Measurements from ENCODE around the gene ABCB11.

Gene ABCB11

DNA sequence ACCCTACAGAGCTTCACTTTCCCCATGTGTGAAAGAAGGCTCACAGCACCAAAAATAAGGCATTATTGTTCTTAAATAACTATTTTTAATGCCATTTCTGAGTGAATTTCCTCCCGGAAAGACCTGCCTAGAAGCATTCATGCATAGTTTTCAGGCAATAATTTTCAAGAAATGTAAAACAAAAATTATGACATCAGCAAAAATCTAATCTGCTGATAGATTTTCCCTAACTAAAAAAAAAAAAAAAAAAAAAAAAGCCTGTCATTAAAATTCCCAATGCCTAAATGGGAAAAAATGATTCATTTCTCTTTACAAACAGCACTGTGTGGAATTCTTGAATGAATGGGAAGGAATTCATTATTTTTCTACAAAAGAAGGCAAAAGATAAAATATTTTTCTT, 35.4 kb downstream of the ABCB11 start:
- H3K4me3 ChIP-seq (ENCODE audit: low read depth, low read length) = no peak overlapping the region
- TF ChIP-seq MYC (IDR thresholded peaks at IDR 0.05; ENCODE audit: low read depth, low read length) (no peak), POLR2A (IDR thresholded peaks at IDR 0.05; ENCODE audit: extremely low read depth, insufficient read length) (no peak)
- TF ChIP-seq, protein P1, sequence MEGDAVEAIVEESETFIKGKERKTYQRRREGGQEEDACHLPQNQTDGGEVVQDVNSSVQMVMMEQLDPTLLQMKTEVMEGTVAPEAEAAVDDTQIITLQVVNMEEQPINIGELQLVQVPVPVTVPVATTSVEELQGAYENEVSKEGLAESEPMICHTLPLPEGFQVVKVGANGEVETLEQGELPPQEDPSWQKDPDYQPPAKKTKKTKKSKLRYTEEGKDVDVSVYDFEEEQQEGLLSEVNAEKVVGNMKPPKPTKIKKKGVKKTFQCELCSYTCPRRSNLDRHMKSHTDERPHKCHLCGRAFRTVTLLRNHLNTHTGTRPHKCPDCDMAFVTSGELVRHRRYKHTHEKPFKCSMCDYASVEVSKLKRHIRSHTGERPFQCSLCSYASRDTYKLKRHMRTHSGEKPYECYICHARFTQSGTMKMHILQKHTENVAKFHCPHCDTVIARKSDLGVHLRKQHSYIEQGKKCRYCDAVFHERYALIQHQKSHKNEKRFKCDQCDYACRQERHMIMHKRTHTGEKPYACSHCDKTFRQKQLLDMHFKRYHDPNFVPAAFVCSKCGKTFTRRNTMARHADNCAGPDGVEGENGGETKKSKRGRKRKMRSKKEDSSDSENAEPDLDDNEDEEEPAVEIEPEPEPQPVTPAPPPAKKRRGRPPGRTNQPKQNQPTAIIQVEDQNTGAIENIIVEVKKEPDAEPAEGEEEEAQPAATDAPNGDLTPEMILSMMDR (IDR thresholded peaks at IDR 0.05; ENCODE audit: low read depth, low read length) = no peak
- TF ChIP-seq, protein P2, sequence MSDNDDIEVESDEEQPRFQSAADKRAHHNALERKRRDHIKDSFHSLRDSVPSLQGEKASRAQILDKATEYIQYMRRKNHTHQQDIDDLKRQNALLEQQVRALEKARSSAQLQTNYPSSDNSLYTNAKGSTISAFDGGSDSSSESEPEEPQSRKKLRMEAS (IDR thresholded peaks at IDR 0.05; ENCODE audit: low read depth, low read length) = no peak

DNA sequence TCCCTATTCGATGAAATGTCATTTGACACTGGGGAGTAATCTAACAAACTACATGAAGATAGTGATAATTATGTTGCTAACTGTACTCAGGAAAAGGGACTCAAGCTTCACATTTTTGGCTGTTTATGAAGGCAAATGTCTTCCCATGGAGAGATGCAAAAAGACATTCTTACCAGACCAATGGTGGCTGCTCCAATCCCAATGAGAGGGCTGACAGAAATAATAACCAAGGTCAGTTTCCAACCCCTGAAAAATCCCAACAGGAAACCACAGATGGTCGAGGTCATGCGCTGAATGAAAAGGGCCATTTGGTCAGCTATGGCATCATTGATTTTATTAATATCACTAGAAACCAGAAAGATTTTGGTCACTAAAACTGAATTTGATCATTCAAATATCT, 37.6 kb downstream of the ABCB11 start:
- DNase-seq (ENCODE audit: low read depth) = no peak
- TF ChIP-seq, protein P1 (IDR thresholded peaks at IDR 0.05; ENCODE audit: low read depth, low read length) = no peak
- no peak for TF ChIP-seq POLR2A (IDR thresholded peaks at IDR 0.05; ENCODE audit: extremely low read depth, insufficient read length)
- H3K4me3 ChIP-seq (ENCODE audit: low read depth, low read length) = no peak overlapping the region

More for the DNA sequence above, 35.4 kb downstream of the ABCB11 start:
- DNase-seq (ENCODE audit: low read depth) = no peak

DNA sequence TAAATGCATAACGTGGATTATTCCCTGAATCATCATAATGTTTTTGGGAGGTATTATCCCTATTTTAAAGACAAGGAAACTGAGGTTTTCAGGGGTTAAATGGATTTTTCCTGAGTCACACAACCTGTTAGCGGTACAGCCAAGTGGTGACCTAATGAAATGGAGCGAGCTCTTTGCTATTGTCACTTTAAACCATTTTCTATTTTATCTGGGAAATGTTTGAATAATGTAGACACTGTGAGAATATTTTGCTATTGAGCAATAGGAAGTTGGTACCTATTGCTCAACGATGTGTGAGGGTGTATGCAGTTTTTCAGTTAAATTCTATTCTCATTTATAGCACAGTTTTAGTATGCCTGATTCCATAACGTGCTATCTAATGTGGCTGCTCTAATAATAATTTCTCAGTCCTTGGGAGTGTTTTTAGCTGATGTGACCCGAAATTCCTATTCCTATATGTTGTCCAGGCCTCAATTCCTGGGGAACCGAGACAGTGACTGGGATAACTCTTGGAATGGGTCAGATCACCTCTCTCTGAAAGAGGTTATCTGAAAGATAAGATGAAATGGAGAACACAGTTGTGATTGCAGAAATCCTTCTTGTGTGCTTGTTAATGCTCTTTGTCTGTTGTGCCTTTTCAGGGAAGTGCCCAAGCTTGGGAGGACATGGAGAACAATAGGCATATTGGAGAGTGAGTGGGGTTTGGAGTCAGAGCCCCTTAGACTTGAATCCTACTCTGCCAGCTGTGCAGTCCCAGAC, 38.4 kb downstream of the ABCB11 start:
- no peak overlapping the region for H3K4me3 ChIP-seq (ENCODE audit: low read depth, low read length)
- DNase-seq (ENCODE audit: low read depth) = peak; percentile 64
- TF ChIP-seq, protein P1 (IDR thresholded peaks at IDR 0.05; ENCODE audit: low read depth, low read length) = no peak
- TF ChIP-seq MYC (IDR thresholded peaks at IDR 0.05; ENCODE audit: low read depth, low read length) = no peak

DNA sequence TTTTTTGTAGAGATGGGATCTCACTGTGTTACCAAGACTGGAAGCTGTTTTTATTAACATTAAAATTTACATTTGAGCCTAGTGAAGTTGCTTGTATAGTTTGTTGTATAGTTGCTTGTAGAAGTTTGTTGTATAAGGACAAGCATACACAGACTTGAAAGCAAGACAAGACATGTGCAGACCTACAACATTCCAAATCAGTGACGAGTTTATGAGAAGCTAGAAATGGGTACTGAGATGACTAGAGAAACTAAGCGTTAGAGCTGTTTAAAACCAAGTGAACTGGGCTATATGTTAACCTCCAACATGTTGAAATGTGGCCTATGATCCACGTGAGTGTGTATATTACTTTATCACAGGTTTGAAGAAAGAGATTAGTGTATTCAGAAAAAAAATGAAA, 39.1 kb downstream of the ABCB11 start:
- DNase-seq (ENCODE audit: low read depth) = no peak
- H3K4me3 ChIP-seq (ENCODE audit: low read depth, low read length) = no peak overlapping the region
- TF ChIP-seq, protein P2 (IDR thresholded peaks at IDR 0.05; ENCODE audit: low read depth, low read length) = no peak
- TF ChIP-seq, protein P1 (IDR thresholded peaks at IDR 0.05; ENCODE audit: low read depth, low read length) = no peak
- TF ChIP-seq MYC (IDR thresholded peaks at IDR 0.05; ENCODE audit: low read depth, low read length) = no peak

DNA sequence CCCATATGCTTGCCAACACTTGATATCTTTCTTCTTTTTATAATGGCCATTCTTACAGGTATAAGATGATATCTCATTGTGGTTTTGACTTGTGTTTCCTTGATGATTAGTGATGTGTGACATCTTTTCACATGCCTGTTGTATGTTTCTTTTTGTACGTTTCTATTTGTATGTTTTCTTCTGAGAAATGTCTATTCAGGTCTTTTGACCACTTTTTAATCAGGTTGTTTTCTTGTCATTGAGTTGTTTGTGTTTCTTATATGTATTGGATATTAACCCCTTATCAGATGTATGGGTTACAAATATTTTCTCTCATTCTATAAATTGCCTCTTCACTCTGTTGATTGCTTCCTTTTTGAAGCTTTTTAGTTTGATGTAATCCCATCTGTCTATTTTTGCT, 42.4 kb downstream of the ABCB11 start:
- TF ChIP-seq, protein P2 (IDR thresholded peaks at IDR 0.05; ENCODE audit: low read depth, low read length) = no peak
- TF ChIP-seq POLR2A (IDR thresholded peaks at IDR 0.05; ENCODE audit: extremely low read depth, insufficient read length) (no peak), MYC (IDR thresholded peaks at IDR 0.05; ENCODE audit: low read depth, low read length) (no peak)
- H3K4me3 ChIP-seq (ENCODE audit: low read depth, low read length) = no peak overlapping the region
- DNase-seq (ENCODE audit: low read depth) = no peak

DNA sequence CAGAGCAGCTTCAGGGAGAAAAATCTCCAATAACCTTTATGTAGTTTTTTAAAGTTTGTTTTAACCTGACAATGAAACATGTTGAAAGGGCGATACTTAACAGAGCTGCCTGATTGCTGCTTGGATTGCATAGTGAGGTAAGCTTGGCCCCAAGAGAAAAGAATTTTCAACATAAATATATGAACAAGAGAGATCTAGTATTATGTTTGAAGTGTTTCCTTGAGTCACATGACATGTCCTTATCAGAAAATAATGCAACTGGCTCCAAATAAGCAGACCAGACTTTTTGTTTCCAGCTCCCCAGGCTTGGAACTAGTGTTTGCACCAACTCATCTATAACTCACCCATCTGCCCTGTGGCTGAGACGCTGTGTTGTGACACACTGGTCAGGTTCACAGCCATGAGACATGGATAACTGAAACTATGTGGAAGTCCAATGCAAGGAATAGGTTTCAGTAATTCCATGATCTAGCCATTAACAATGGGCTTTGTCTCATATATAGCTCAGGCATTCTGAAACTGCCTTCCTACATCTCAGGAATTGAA, 44.7 kb downstream of the ABCB11 start:
- H3K4me3 ChIP-seq (ENCODE audit: low read depth, low read length) = no peak overlapping the region
- no peak for DNase-seq (ENCODE audit: low read depth)
- no peak for TF ChIP-seq MYC (IDR thresholded peaks at IDR 0.05; ENCODE audit: low read depth, low read length)
- TF ChIP-seq, protein P1 (IDR thresholded peaks at IDR 0.05; ENCODE audit: low read depth, low read length) = no peak
- TF ChIP-seq POLR2A (IDR thresholded peaks at IDR 0.05; ENCODE audit: extremely low read depth, insufficient read length) = no peak
- TF ChIP-seq, protein P2 (IDR thresholded peaks at IDR 0.05; ENCODE audit: low read depth, low read length) = no peak
